ENCODE results near the gene GGNBP2.

DNA sequence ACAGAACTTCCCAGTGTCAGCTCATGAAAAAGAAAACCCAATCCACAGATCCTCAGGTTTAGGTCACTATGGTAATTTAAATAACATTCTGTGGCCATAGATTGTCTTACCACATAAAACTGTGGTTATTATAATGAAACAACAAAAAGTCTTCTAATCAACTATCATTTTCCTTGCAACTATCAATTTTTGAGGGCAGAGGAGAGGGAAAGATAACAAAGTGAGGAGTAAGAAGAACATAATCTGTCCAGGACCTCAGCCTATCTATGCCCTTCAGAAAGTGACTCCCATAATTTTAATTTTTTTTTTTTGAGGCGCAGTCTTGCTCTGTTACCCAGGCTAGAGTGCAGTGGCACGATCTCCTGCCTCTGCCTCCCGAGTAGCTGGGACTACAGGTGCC, 4.0 kb upstream of the GGNBP2 start:
- TF ChIP-seq, protein P1, sequence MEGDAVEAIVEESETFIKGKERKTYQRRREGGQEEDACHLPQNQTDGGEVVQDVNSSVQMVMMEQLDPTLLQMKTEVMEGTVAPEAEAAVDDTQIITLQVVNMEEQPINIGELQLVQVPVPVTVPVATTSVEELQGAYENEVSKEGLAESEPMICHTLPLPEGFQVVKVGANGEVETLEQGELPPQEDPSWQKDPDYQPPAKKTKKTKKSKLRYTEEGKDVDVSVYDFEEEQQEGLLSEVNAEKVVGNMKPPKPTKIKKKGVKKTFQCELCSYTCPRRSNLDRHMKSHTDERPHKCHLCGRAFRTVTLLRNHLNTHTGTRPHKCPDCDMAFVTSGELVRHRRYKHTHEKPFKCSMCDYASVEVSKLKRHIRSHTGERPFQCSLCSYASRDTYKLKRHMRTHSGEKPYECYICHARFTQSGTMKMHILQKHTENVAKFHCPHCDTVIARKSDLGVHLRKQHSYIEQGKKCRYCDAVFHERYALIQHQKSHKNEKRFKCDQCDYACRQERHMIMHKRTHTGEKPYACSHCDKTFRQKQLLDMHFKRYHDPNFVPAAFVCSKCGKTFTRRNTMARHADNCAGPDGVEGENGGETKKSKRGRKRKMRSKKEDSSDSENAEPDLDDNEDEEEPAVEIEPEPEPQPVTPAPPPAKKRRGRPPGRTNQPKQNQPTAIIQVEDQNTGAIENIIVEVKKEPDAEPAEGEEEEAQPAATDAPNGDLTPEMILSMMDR (IDR thresholded peaks at IDR 0.05) = no peak
- TF ChIP-seq POLR2A (IDR thresholded peaks at IDR 0.05; ENCODE audit: low read depth) (no peak), EP300 (IDR thresholded peaks at IDR 0.05) (no peak)

All from esophagus muscularis mucosa (tissue), 4 donors.